ENCODE measurements around the gene HOMER1. TPM values are rescaled to one million over a fixed set of nuclear protein-coding genes. Genes with fewer than 3 reads are reported as not detected.

HOMER1 gene
- total RNA-seq, 4 donors from 2014 or later, result 3.3 to 73.2 (median 4.0) TPM; not detected in 1

DNA sequence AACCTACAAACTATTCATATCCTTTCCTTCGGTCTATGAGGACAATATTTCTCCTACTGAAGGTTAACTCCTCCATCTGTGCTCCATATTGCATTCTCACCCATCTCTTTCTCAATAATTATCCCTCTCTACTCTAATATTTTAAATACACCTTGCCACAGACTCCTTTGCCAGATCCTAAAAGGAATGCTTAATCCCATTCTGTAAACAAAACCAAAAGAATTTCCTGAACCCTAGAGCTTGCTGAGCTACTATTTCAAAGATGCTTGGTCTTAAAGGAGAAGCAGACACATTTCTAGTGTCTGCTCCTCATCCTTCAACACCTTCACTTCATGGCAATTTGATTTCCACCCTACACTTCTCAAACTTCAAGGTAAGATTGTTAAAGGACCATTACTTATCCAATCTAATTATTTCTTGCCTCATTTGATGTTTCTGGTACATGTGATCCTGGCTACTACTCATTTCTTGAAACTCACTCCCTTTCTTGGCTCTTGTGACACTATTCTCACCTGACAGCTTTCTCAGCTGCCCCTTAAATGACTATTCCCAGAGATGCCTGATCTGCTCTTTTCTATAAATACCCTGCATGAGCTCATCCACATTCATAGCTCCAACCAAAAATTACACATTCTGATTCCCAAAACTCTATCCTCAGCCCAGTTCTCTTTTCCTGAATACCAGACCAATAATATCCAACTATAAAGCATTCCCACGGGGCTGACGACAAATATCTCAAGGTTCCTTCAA, 20.2 kb downstream of the HOMER1 start:
- no peaks in the 10 kb centered on the region for H3K27me3 ChIP-seq
- TF ChIP-seq POLR2AphosphoS5 (IDR thresholded peaks at IDR 0.05) (no peak), POLR2A (IDR thresholded peaks at IDR 0.05) (no peak), EP300 (IDR thresholded peaks at IDR 0.05; ENCODE audit: low read depth) (no peak)
- TF ChIP-seq, protein P1, sequence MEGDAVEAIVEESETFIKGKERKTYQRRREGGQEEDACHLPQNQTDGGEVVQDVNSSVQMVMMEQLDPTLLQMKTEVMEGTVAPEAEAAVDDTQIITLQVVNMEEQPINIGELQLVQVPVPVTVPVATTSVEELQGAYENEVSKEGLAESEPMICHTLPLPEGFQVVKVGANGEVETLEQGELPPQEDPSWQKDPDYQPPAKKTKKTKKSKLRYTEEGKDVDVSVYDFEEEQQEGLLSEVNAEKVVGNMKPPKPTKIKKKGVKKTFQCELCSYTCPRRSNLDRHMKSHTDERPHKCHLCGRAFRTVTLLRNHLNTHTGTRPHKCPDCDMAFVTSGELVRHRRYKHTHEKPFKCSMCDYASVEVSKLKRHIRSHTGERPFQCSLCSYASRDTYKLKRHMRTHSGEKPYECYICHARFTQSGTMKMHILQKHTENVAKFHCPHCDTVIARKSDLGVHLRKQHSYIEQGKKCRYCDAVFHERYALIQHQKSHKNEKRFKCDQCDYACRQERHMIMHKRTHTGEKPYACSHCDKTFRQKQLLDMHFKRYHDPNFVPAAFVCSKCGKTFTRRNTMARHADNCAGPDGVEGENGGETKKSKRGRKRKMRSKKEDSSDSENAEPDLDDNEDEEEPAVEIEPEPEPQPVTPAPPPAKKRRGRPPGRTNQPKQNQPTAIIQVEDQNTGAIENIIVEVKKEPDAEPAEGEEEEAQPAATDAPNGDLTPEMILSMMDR (IDR thresholded peaks at IDR 0.05), result no peak
- no peaks in the 10 kb centered on the region for H3K36me3 ChIP-seq
- H3K4me3 ChIP-seq, result no peak overlapping the region
- DNase-seq, result no peak
- no peak overlapping the region for H3K27ac ChIP-seq
- no peaks in the 10 kb centered on the region for H3K4me1 ChIP-seq
- intact Hi-C loops (cut with DNase I; ENCODE audit: low total_unique reads), result no loop called here
- in situ Hi-C loops (cut with MboI; ENCODE audit: low pct_ligation_motif_present in 1 of 4, low pct_unique_long_range_greater_than_20kb in 1 of 4, low sequenced_read_pairs in 3 of 4), result no loop called here
- WGBS, 2 donors (ENCODE audit: low coverage in 1 of 2), result 72 to 90% methylated on average over 2 to 3 of the region's 3 CpGs
- no peaks in the 10 kb centered on the region for H3K9me3 ChIP-seq

DNA sequence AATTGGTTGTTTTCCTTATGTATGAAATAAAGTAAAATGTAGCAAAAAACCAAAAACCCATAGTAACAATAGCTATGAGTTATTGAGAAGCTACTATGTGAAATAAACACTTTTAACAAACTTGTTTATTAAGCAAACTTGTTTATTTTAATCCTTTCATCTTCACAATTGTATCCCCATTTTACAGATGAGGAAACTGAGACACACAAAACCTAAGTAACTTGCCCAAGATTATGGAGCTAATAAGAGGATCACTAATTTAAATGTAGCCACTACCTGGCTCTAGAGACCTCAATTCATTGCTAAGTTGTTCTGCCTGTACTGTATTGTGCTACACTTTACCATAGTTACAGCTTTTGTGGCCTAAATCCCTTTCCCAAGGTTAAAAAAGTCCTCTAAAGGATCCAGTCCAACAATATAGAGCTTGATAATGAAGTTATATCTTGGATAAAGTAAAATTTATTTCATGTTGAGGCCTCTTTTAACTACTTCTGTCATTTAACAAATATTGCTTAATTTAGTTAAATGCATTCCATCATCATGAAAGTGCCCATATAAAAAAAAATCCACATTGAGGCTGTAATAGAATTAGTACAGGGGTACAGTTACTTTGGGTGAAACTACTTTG, 22.1 kb downstream of the HOMER1 start:
- H3K27me3 ChIP-seq, result no peaks in the 10 kb centered on the region
- H3K9me3 ChIP-seq, result no peaks in the 10 kb centered on the region
- no peak overlapping the region for H3K27ac ChIP-seq
- intact Hi-C loops (cut with DNase I; ENCODE audit: low total_unique reads), result no loop called here
- H3K36me3 ChIP-seq, result no peaks in the 10 kb centered on the region
- TF ChIP-seq EP300 (IDR thresholded peaks at IDR 0.05; ENCODE audit: low read depth), result no peak
- TF ChIP-seq, protein P1 (IDR thresholded peaks at IDR 0.05), result no peak
- no peak for TF ChIP-seq POLR2A (IDR thresholded peaks at IDR 0.05)
- no peak for TF ChIP-seq POLR2AphosphoS5 (IDR thresholded peaks at IDR 0.05)
- no peaks in the 10 kb centered on the region for H3K4me1 ChIP-seq
- in situ Hi-C loops (cut with MboI; ENCODE audit: low pct_ligation_motif_present in 1 of 4, low pct_unique_long_range_greater_than_20kb in 1 of 4, low sequenced_read_pairs in 3 of 4), result no loop called here
- no peak overlapping the region for H3K4me3 ChIP-seq
- no peak for DNase-seq

DNA sequence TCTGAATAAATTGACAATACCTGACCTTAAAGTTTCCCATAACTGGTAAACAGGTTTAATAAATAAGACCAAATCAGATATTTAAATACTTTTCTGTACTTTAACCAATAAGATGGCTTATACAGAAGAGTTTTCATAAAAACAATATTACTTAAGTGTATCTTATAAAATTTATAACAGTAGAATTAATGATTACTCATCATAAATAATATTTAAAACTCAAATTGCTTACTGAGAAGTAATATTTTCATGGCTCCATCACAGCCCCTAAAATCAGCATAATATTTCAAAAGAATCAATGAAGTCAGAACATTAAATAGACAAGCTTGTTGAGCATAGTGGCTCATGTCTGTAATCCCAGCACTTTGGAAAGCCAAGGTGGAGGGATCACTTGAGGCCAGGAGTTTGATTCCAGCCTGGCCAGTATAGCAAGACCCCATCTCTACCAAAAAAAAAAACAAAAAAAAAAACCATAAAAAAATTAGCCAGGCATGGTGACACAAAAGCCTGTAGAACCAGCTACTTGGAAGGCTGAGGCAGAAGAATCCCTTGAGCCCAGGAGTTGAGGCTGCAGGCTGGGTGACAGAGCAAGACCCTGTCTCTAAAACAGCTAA, 23.5 kb downstream of the HOMER1 start:
- DNase-seq, result no peak
- no peaks in the 10 kb centered on the region for H3K4me1 ChIP-seq
- H3K27me3 ChIP-seq, result no peaks in the 10 kb centered on the region
- H3K9me3 ChIP-seq, result no peaks in the 10 kb centered on the region
- intact Hi-C loops (cut with DNase I; ENCODE audit: low total_unique reads) (no loop called here), in situ Hi-C loops (cut with MboI; ENCODE audit: low pct_ligation_motif_present in 1 of 4, low pct_unique_long_range_greater_than_20kb in 1 of 4, low sequenced_read_pairs in 3 of 4) (no loop called here)
- H3K36me3 ChIP-seq, result no peaks in the 10 kb centered on the region
- H3K27ac ChIP-seq, result no peak overlapping the region
- TF ChIP-seq EP300 (IDR thresholded peaks at IDR 0.05; ENCODE audit: low read depth), result no peak
- TF ChIP-seq POLR2A (IDR thresholded peaks at IDR 0.05), result no peak
- TF ChIP-seq POLR2AphosphoS5 (IDR thresholded peaks at IDR 0.05), result no peak
- TF ChIP-seq, protein P1 (IDR thresholded peaks at IDR 0.05), result no peak
- no peak overlapping the region for H3K4me3 ChIP-seq

GRCh38 chr5:79489773-79490172, 24.2 kb downstream of the HOMER1 start:
- no peak for DNase-seq
- Histone ChIP-seq H3K9me3 (no peaks in the 10 kb centered on the region), H3K36me3 (no peaks in the 10 kb centered on the region), H3K4me3 (no peak overlapping the region), H3K27me3 (no peaks in the 10 kb centered on the region), H3K4me1 (no peaks in the 10 kb centered on the region), H3K27ac (peak overlapping the region in 1 of 4 donors; percentile 13)
- in situ Hi-C loops (cut with MboI; ENCODE audit: low pct_ligation_motif_present in 1 of 4, low pct_unique_long_range_greater_than_20kb in 1 of 4, low sequenced_read_pairs in 3 of 4) (no loop called here), intact Hi-C loops (cut with DNase I; ENCODE audit: low total_unique reads) (no loop called here)
- TF ChIP-seq POLR2AphosphoS5 (IDR thresholded peaks at IDR 0.05) (no peak), POLR2A (IDR thresholded peaks at IDR 0.05) (no peak), EP300 (IDR thresholded peaks at IDR 0.05; ENCODE audit: low read depth) (no peak)
- TF ChIP-seq, protein P1 (IDR thresholded peaks at IDR 0.05), result no peak
- WGBS, 2 donors (ENCODE audit: low coverage in 1 of 2), result 78 to 87% methylated on average over 1 of the region's 1 CpG

Data from transverse colon (tissue), 4 donors.